Measurements from ENCODE around the gene CRISPLD2.
A peak's percentile ranks its signal among the peaks of the same experiment; 100 is the strongest.

The CRISPLD2 gene

GRCh38 chr16:84819644-84820304, at the start of gene CRISPLD2:
Gene CRISPLD2, plus strand, starts transcription at chr16:84819985. Its CDS starts 18,511 bp downstream, at chr16:84838496.
- DNase-seq, result peak; percentile 94 to 98 (median 96)

GRCh38 chr16:84773312-84773711, 46.5 kb upstream of the CRISPLD2 start:
- no peak for DNase-seq

- DNase-seq, result peak; percentile 73 to 91 (median 80)
Measured at GRCh38 chr16:84774810-84775209, 45.0 kb upstream of the CRISPLD2 start.

GRCh38 chr16:84775262-84775810, 44.4 kb upstream of the CRISPLD2 start:
- DNase-seq, result no peak

- DNase-seq, result no peak
Measured at GRCh38 chr16:84777435-84777834, 42.4 kb upstream of the CRISPLD2 start.

GRCh38 chr16:84778720-84779119, 41.1 kb upstream of the CRISPLD2 start:
- DNase-seq, result no peak

- no peak for DNase-seq
Measured at GRCh38 chr16:84780063-84780462, 39.7 kb upstream of the CRISPLD2 start.

GRCh38 chr16:84780544-84781376, 39.0 kb upstream of the CRISPLD2 start:
- DNase-seq, result no peak

- peak in 1 of 3 donors; percentile 22 for DNase-seq
Measured at GRCh38 chr16:84782846-84783245, 36.9 kb upstream of the CRISPLD2 start.

GRCh38 chr16:84785843-84786581, 33.8 kb upstream of the CRISPLD2 start:
- DNase-seq, result no peak

- DNase-seq, result no peak
Measured at GRCh38 chr16:84786605-84787262, 33.1 kb upstream of the CRISPLD2 start.

- no peak for DNase-seq
Measured at GRCh38 chr16:84787263-84787622, 32.5 kb upstream of the CRISPLD2 start.

GRCh38 chr16:84788920-84789391, 30.8 kb upstream of the CRISPLD2 start:
- DNase-seq, result no peak

- no peak for DNase-seq
Measured at GRCh38 chr16:84789431-84789830, 30.4 kb upstream of the CRISPLD2 start.

GRCh38 chr16:84790301-84790700, 29.5 kb upstream of the CRISPLD2 start:
- DNase-seq, result no peak

- no peak for DNase-seq
Measured at GRCh38 chr16:84791088-84791487, 28.7 kb upstream of the CRISPLD2 start.

GRCh38 chr16:84791501-84791900, 28.3 kb upstream of the CRISPLD2 start:
- no peak for DNase-seq

GRCh38 chr16:84794186-84794585, 25.6 kb upstream of the CRISPLD2 start:
- peak in 1 of 3 donors; percentile 16 for DNase-seq

- no peak for DNase-seq
Measured at GRCh38 chr16:84794626-84795025, 25.2 kb upstream of the CRISPLD2 start.

- DNase-seq, result peak; percentile 73 to 80 (median 79)
Measured at GRCh38 chr16:84795329-84796053, 24.3 kb upstream of the CRISPLD2 start.

GRCh38 chr16:84800158-84800978, 19.4 kb upstream of the CRISPLD2 start:
- no peak for DNase-seq
